ENCODE data around the gene RSPH9.

Gene RSPH9

DNA sequence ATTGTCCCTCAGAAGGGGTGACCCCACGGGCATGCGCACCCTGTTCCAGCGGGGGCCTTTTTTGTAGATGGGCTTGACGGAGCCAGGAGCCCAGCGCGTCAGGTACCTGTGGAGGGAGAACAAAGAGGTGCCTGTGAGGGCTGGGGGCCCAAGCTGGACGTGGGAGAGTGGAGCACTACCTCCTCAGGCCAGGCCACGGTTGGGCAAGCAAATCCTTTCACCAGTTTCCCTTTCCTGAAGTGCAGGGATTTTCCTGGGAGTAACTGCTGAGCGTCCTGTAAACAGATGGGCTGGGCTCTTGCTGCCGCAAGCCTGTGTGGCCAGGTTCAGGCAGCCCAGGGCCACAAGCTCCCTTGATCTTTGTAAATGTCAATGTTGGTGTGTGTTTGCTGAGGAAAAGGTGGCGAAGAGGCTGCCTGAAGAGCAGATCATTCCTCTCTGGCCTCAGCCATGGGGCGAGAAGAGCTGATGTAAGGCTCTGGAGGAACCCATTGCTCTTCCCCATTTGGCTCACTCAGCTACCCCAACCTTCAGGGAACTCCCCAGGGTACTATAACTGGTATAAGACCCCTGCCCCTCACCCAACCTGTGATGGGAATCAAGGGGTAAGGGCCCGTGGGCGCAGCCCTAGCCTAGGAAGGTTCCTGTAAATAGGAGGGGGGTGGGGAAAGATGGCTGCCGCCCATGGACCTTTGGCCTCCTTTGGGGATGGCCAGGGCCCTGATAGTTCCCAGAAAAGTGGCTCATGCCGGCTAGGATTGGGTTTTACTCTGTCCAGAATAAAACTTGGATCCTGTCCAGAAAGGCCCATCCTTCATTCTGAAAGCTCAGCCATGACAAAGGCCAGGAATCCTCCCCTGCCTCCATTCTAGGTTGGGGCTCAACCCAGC, 27.2 kb downstream of the RSPH9 start:
- TF ChIP-seq, protein P1, sequence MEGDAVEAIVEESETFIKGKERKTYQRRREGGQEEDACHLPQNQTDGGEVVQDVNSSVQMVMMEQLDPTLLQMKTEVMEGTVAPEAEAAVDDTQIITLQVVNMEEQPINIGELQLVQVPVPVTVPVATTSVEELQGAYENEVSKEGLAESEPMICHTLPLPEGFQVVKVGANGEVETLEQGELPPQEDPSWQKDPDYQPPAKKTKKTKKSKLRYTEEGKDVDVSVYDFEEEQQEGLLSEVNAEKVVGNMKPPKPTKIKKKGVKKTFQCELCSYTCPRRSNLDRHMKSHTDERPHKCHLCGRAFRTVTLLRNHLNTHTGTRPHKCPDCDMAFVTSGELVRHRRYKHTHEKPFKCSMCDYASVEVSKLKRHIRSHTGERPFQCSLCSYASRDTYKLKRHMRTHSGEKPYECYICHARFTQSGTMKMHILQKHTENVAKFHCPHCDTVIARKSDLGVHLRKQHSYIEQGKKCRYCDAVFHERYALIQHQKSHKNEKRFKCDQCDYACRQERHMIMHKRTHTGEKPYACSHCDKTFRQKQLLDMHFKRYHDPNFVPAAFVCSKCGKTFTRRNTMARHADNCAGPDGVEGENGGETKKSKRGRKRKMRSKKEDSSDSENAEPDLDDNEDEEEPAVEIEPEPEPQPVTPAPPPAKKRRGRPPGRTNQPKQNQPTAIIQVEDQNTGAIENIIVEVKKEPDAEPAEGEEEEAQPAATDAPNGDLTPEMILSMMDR (conservative IDR thresholded peaks at IDR 0.05; ENCODE audit: control insufficient read depth, insufficient read depth, low read depth, low read length), result no peak
- peak; percentile 33 for DNase-seq (ENCODE audit: low read depth)
- H3K4me3 ChIP-seq (ENCODE audit: control insufficient read depth, low read depth, low read length), result no peak overlapping the region

- H3K4me3 ChIP-seq (ENCODE audit: control insufficient read depth, low read depth, low read length), result no peak overlapping the region
- DNase-seq (ENCODE audit: low read depth), result no peak
- TF ChIP-seq, protein P1 (conservative IDR thresholded peaks at IDR 0.05; ENCODE audit: control insufficient read depth, insufficient read depth, low read depth, low read length), result no peak
Measured at GRCh38 chr6:43673444-43674084, 28.7 kb downstream of the RSPH9 start.

GRCh38 chr6:43674291-43674690, 29.5 kb downstream of the RSPH9 start:
- TF ChIP-seq, protein P1 (conservative IDR thresholded peaks at IDR 0.05; ENCODE audit: control insufficient read depth, insufficient read depth, low read depth, low read length), result no peak
- H3K4me3 ChIP-seq (ENCODE audit: control insufficient read depth, low read depth, low read length), result no peak overlapping the region
- DNase-seq (ENCODE audit: low read depth), result no peak

DNA sequence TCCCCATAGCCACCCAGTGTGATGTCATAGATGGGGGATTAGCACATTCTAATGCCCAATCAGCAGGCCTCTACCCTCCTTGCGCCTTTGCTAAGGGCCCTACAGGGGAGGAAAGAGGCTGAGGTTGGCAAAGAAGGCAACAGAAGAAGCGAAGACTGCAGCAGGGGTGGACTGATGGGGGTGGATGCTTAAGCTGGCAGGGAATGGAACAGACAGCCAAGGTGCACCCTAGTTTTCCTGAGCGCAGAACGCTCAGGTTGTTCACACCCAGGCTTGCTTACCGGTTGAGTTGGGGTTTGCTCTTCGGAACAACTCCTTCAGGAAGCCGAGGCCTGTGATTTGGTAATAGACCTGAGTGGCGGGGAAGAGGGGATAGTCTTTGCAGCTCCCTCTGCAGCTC, 30.1 kb downstream of the RSPH9 start:
- DNase-seq (ENCODE audit: low read depth), result no peak
- TF ChIP-seq, protein P1 (conservative IDR thresholded peaks at IDR 0.05; ENCODE audit: control insufficient read depth, insufficient read depth, low read depth, low read length), result no peak
- H3K4me3 ChIP-seq (ENCODE audit: control insufficient read depth, low read depth, low read length), result no peak overlapping the region

- TF ChIP-seq, protein P1 (conservative IDR thresholded peaks at IDR 0.05; ENCODE audit: control insufficient read depth, insufficient read depth, low read depth, low read length), result no peak
- DNase-seq (ENCODE audit: low read depth), result no peak
- H3K4me3 ChIP-seq (ENCODE audit: control insufficient read depth, low read depth, low read length), result no peak overlapping the region
Measured at GRCh38 chr6:43676962-43677606, 32.2 kb downstream of the RSPH9 start.

DNA sequence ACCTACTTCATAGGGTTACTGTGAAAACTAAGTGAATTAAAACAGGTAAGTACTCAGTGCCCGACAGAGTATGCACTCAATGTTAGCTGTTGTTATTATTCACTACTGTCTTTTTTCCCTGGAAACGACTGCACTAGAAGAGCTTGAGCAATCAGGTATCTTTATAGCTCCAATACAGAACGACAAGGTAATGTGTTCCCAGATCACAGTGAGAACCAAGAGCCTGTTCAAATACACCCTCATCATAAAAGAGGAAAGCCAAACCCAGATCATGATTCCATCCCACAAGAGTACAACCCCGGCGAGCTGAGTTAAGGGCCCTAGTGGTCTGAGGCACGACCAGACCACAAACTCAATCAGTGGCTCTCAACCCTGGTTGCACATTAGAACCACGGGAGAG, 32.9 kb downstream of the RSPH9 start:
- DNase-seq (ENCODE audit: low read depth), result no peak
- TF ChIP-seq, protein P1 (conservative IDR thresholded peaks at IDR 0.05; ENCODE audit: control insufficient read depth, insufficient read depth, low read depth, low read length), result no peak
- no peak overlapping the region for H3K4me3 ChIP-seq (ENCODE audit: control insufficient read depth, low read depth, low read length)

Data from fibroblast of mammary gland (primary cell).